ENCODE results near the gene HRAS. TPM values are rescaled to one million over a fixed set of nuclear protein-coding genes. Genes with fewer than 3 reads are reported as not detected.

Gene HRAS
- total and polyA plus RNA-seq, 2 of the 13 experiments (the other 11 are each of a cell fraction or from before 2014, with no cell fraction given): 32.9 to 50.0 TPM

- TF ChIP-seq ZNF619 (CRISPR knock-in tag; IDR thresholded peaks at IDR 0.05) (no peak), SRF (IDR thresholded peaks at IDR 0.05; ENCODE audit: low read depth, low read length) (no peak), CEBPG (CRISPR knock-in tag; IDR thresholded peaks at IDR 0.05) (no peak), ZNF709 (CRISPR knock-in tag; IDR thresholded peaks at IDR 0.05) (no peak), MATR3 (CRISPR knock-in tag; IDR thresholded peaks at IDR 0.05) (no peak), HOXA5 (CRISPR knock-in tag; IDR thresholded peaks at IDR 0.05) (no peak), CERS6 (CRISPR knock-in tag; IDR thresholded peaks at IDR 0.05) (0 out of 2 replicates have a peak, but pooled peaks have one; percentile 36), BCL3 (CRISPR knock-in tag; IDR thresholded peaks at IDR 0.05) (peak; percentile 69; the same call in 1 of the 2 replicates), ZMAT5 (CRISPR knock-in tag; IDR thresholded peaks at IDR 0.05; ENCODE audit: borderline replicate concordance, low read depth) (no peak), ZNF224 (CRISPR knock-in tag; IDR thresholded peaks at IDR 0.05) (no peak), ZNF552 (CRISPR knock-in tag; IDR thresholded peaks at IDR 0.05; ENCODE audit: borderline replicate concordance) (no peak), IRF9 (CRISPR knock-in tag; IDR thresholded peaks at IDR 0.05; ENCODE audit: borderline replicate concordance) (no peak), MXD4 (CRISPR knock-in tag; IDR thresholded peaks at IDR 0.05) (no peak), RNF2 (conservative IDR thresholded peaks at IDR 0.05; ENCODE audit: low read depth) (peak; percentile 59; the same call in 1 of the 2 replicates), HOXD1 (CRISPR knock-in tag; IDR thresholded peaks at IDR 0.05) (0 out of 2 replicates have a peak, but pooled peaks have one; percentile 29), BRCA1 (CRISPR knock-in tag; IDR thresholded peaks at IDR 0.05) (no peak), ZHX2 (IDR thresholded peaks at IDR 0.05; ENCODE audit: low read depth) (no peak), ZHX2 (CRISPR knock-in tag; IDR thresholded peaks at IDR 0.05; ENCODE audit: borderline replicate concordance) (no peak), DR1 (CRISPR knock-in tag; IDR thresholded peaks at IDR 0.05) (no peak; the same call in 1 of the 2 replicates), BHLHE40 (IDR thresholded peaks at IDR 0.05; ENCODE audit: low read length) (no peak), ZNF501 (CRISPR knock-in tag; IDR thresholded peaks at IDR 0.05) (no peak; the same call in 1 of the 2 replicates), NCOA1 (CRISPR knock-in tag; IDR thresholded peaks at IDR 0.05) (no peak)
Measured at GRCh38 chr11:575313-575995, 40.1 kb upstream of the HRAS start (continued).
